HepG2 (cell line): Measurements from ENCODE around the gene KIF22. TPM values are rescaled to one million over a fixed set of nuclear protein-coding genes. Genes with fewer than 3 reads are reported as not detected.

Experiments used
- ATAC-seq: fragments of 200-7000 bp; cut with Tn5 transposase; 3 replicates; pipeline ENCODE4 v1.9.1; 2020; ENCODE audit warnings: mild to moderate bottlenecking, moderate library complexity
- BruUV-seq: library from RNA; stranded (reverse); fragments of 400-500 nt; replicated peaks from 2 replicates; lab custom pipeline; 2021; lab: Mats Ljungman, UMichigan
- CTCF ChIA-PET: fragments of 300-600 bp; formaldehyde crosslinking; extraction: SDS; loops from one replicate; lab custom pipeline; 2021; ENCODE audit warnings: low total read pairs, inconsistent platforms, low intra/inter-chr PET ratio; lab: Yijun Ruan, JAX
- POLR2A ChIA-PET: fragments of 350-600 bp; sonication (Branson Sonifier 250); formaldehyde crosslinking; loops from one replicate; lab custom pipeline; 2020; ENCODE audit warnings: antibody characterized with exemption, inconsistent platforms; lab: Yijun Ruan, JAX
- DNase-seq: peaks from one replicate; pipeline ENCODE4 v3.0.0-alpha.2; 2015; ENCODE audit warnings: low spot score
- FAIRE-seq: peaks from 3 replicates; lab custom pipeline; 2011; peaks lifted over from hg19 to GRCh38; lab: Jason Lieb, UNC
- H2AFZ ChIP-seq: one replicate; pipeline ENCODE4 v1.6.1; 2011; ENCODE audit warnings: low read length, inconsistent platforms
- H3K27ac ChIP-seq: fragments of 300-600 bp; 3 replicates; pipeline ENCODE4 v1.8.0; 2011; ENCODE audit warnings: mixed run types, mild to moderate bottlenecking, mixed read lengths, low read length, inconsistent platforms; ENCODE audit not compliant: insufficient read depth; ENCODE audit errors: extremely low read length
- H3K27me3 ChIP-seq, 2 experiments: fragments of 200-600 bp in 1 of 2; 2 replicates in 1 of 2; 3 replicates in 1 of 2; pipeline versions ENCODE4 v1.6.0 to v1.8.0; 2011; ENCODE audit warnings: low read length in 2 of 2, mild to moderate bottlenecking in 2 of 2, moderate library complexity in 2 of 2, inconsistent platforms in 1 of 2; ENCODE audit not compliant: insufficient read depth in 2 of 2, control insufficient read depth in 1 of 2
- H3K36me3 ChIP-seq, 2 experiments: fragments of 200-600 bp in 1 of 2; replicated peaks in 1 of 2; 2 replicates in 1 of 2; 3 replicates in 1 of 2; pipeline versions ENCODE4 v1.5.1 to v1.8.0; 2011; ENCODE audit warnings: low read length in 2 of 2, inconsistent platforms in 1 of 2; ENCODE audit not compliant: insufficient read depth in 2 of 2, control insufficient read depth in 1 of 2
- H3K4me1 ChIP-seq: 2 replicates; pipeline ENCODE4 v1.5.1; 2012; ENCODE audit warnings: low read length, inconsistent platforms; ENCODE audit not compliant: insufficient read depth
- H3K4me2 ChIP-seq: 2 replicates; pipeline ENCODE4 v1.6.0; 2011; ENCODE audit warnings: low read depth, low read length, inconsistent platforms
- H3K4me3 ChIP-seq, 3 experiments: fragments of 200-600 bp in 1 of 3; sonication (generic), shearing (Covaris generic) in 1 of 3; replicated peaks in 1 of 3; 2 replicates each; pipeline ENCODE4 v1.5.1; 2011 to 2016; ENCODE audit warnings: low read length in 3 of 3, inconsistent platforms in 2 of 3, low read depth in 2 of 3, mild to moderate bottlenecking in 2 of 3, control low read depth in 1 of 3, mixed read lengths in 1 of 3; ENCODE audit not compliant: insufficient read depth in 1 of 3
- H3K79me2 ChIP-seq: one replicate; pipeline ENCODE4 v1.6.1; 2011; ENCODE audit warnings: low read length, inconsistent platforms; ENCODE audit not compliant: insufficient read depth
- H3K9ac ChIP-seq: 2 replicates; pipeline ENCODE4 v1.6.0; 2011; ENCODE audit warnings: mild to moderate bottlenecking, low read depth, low read length, inconsistent platforms; ENCODE audit not compliant: insufficient read depth
- H3K9me3 ChIP-seq: 2 replicates; pipeline ENCODE4 v1.5.1; 2012; ENCODE audit warnings: mild to moderate bottlenecking, low read length
- H4K20me1 ChIP-seq: 2 replicates; pipeline ENCODE4 v1.6.0; 2011; ENCODE audit warnings: inconsistent platforms, mild to moderate bottlenecking, low read length, moderate library complexity; ENCODE audit not compliant: insufficient read depth
- CENPT ChIP-seq: sonication (generic); formaldehyde crosslinking; IDR thresholded peaks from 2 replicates; pipeline ENCODE4 v1.8.0; 2022; ENCODE audit warnings: low read depth, mild to moderate bottlenecking, moderate library complexity, missing genetic modification reagents
- HMG20A ChIP-seq: IDR thresholded peaks from 2 replicates; pipeline ENCODE4 v1.6.1; 2016; ENCODE audit warnings: borderline replicate concordance
- KDM1A ChIP-seq: IDR thresholded peaks from 2 replicates; pipeline ENCODE4 v1.6.1; 2016; ENCODE audit warnings: missing compliant biosample characterization
- POLR2A ChIP-seq, 2 experiments: IDR thresholded peaks; 2 replicates each; pipeline ENCODE4 v1.6.1; 2011; ENCODE audit warnings: low read depth in 2 of 2, low read length in 2 of 2, mild to moderate bottlenecking in 1 of 2, moderate library complexity in 1 of 2; ENCODE audit not compliant: insufficient read depth in 1 of 2
- STAG1 ChIP-seq: sonication (generic); formaldehyde crosslinking; IDR thresholded peaks from 2 replicates; pipeline ENCODE4 v1.4.0; 2020; ENCODE audit warnings: missing genetic modification reagents
- ZNF543 ChIP-seq: sonication (generic); formaldehyde crosslinking; IDR thresholded peaks from 2 replicates; pipeline ENCODE4 v1.4.0; 2020; ENCODE audit warnings: mild to moderate bottlenecking, missing genetic modification reagents
- ZNF598 ChIP-seq: sonication (generic); formaldehyde crosslinking; IDR thresholded peaks from 2 replicates; pipeline ENCODE4 v1.5.1; 2020; ENCODE audit warnings: mild to moderate bottlenecking, missing genetic modification reagents, borderline replicate concordance
- ZSCAN20 ChIP-seq: sonication (generic); formaldehyde crosslinking; IDR thresholded peaks from 2 replicates; pipeline ENCODE4 v1.4.0; 2020; ENCODE audit warnings: missing genetic modification reagents, mild to moderate bottlenecking, borderline replicate concordance
- WGBS: methylation state at CpG from one replicate; pipeline ENCODE4 v1.1.6; 2017; ENCODE audit warnings: low lambda C conversion rate; 5-methylcytosine and 5-hydroxymethylcytosine counted together
- in situ Hi-C: cut with HindIII; loops from 2 replicates; pipeline ENCODE4 v1.10.0; 2017; ENCODE audit warnings: low pct_unique_long_range_greater_than_20kb; ENCODE audit not compliant: extremely low pct_ligation_motif_present
- intact Hi-C: fragments of 100-400 bp; cut with micrococcal nuclease; formaldehyde crosslinking; loops from one replicate; pipeline ENCODE4 v1.10.0; 2022; ENCODE audit not compliant: unreplicated experiment
- polyA plus RNA-seq, 8 experiments: library from polyadenylated mRNA; depleted of rRNA in 3 of 8; stranded (reverse) in 7 of 8; unstranded in 1 of 8; fragments of >200 nt; fragmentation: Illumina TruSeq in 4 of 8; extraction: Trizol in 4 of 8; gene quantifications; 2 replicates each; pipeline versions ENCODE4 v1.2.1 to v1.2.3, GENCODE V29; 2011 to 2016; ENCODE audit warnings: low read depth in 4 of 8, missing spikeins in 1 of 8, mixed read lengths in 1 of 8; ENCODE audit not compliant: insufficient read depth in 1 of 8
- total RNA-seq, 5 experiments: library from RNA; depleted of rRNA; stranded (reverse); fragments of >200 nt; fragmentation: Illumina TruSeq; extraction: Trizol; gene quantifications; 2 replicates each; pipeline ENCODE4 v1.2.3, GENCODE V29; 2016; ENCODE audit warnings: low read depth in 1 of 5
- TF ChIP-seq, protein P1 (sequence below): sonication (generic); formaldehyde crosslinking; IDR thresholded peaks from 2 replicates; pipeline ENCODE4 v1.4.0; 2020; ENCODE audit warnings: missing genetic modification reagents, borderline replicate concordance
- TF ChIP-seq, protein P2 (sequence below): sonication (generic); formaldehyde crosslinking; IDR thresholded peaks from 2 replicates; pipeline ENCODE4 v1.5.0; 2020; ENCODE audit warnings: mild to moderate bottlenecking, missing genetic modification reagents, moderate library complexity

The KIF22 gene
- total and polyA plus RNA-seq, 2 of the 13 experiments (the other 11 are each of a cell fraction or from before 2014, with no cell fraction given): 95.8 to 118 TPM

DNA sequence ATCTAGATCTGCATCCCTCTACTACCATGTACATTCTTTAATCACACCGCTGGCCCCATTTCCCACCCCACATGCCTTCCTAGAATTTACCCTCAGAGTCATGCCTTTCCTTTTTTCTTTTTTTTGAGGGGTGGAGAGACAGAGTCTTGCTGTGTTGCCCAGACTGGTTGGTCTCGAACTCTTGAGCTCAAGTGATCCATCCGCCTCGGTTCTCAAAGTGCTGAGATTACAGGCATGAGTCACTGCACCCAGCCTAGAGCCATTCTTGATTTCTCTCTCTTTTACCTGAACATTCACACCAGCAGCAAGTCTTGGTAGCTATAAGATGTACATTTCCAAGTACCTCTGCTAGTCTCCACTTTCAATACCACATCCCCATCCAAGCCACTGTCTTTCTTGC, 27.5 kb downstream of the KIF22 start:
- Histone ChIP-seq H2AFZ (no peak overlapping the region), H3K4me2 (peak overlapping the region; percentile 99), H4K20me1 (peaks cover 5% of the 10 kb centered on the region; the same call in 1 of the 2 replicates), H3K27ac (no peak overlapping the region), H3K9ac (no peak overlapping the region; the same call in 1 of the 2 replicates), H3K4me1 (peaks cover 88% of the 10 kb centered on the region), H3K36me3 (peaks cover 0 to 9% of the 10 kb centered on the region in 2 experiments; a peak in 2 of 5 replicates), H3K79me2 (peaks cover 29% of the 10 kb centered on the region), H3K27me3 (peaks cover 0 to 3% of the 10 kb centered on the region in 2 experiments; a peak in 2 of 5 replicates), H3K4me3 (no peak overlapping the region), H3K9me3 (no peaks in the 10 kb centered on the region)
- ChIA-PET POLR2A (interaction anchor here (0.7 to 7.0 kb wide), 5 partner anchors 9 to 175 kb away, joined by 3 to 145 read pairs (median 26); partner anchors contain the start of genes ASPHD1, MAZ and SEZ6L2), CTCF (no interaction called here)
- FAIRE-seq (no peak), DNase-seq (no peak), ATAC-seq (no peak)
- no peak for TF ChIP-seq ZSCAN20
- TF ChIP-seq CENPT: no peak
- TF ChIP-seq KDM1A: no peak
- TF ChIP-seq HMG20A (CRISPR knock-in tag): no peak
- TF ChIP-seq ZNF543 (CRISPR knock-in tag): no peak
- 93% methylated on average over 4 of the region's 4 CpGs for WGBS
- intact Hi-C loops (no loop called here), in situ Hi-C loops (loop anchor here (25.0 kb wide), 1 partner anchor 844 kb away; the partner anchor contains the start of genes FBRS and PRR14)
- BruUV-seq: no TSS peak

DNA sequence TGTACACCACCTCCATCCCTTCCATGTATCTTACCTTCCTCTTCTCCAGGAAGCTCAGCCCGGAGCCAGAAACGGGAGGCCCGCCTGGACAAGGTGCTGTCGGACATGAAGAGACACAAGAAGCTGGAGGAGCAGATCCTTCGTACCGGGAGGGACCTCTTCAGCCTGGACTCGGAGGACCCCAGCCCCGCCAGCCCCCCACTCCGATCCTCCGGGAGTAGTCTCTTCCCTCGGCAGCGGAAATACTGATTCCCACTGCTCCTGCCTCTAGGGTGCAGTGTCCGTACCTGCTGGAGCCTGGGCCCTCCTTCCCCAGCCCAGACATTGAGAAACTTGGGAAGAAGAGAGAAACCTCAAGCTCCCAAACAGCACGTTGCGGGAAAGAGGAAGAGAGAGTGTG, 29.0 kb downstream of the KIF22 start:
- peak overlapping the region; percentile 86 for H3K4me2 ChIP-seq
- in situ Hi-C loops: loop anchor here (25.0 kb wide), 1 partner anchor 843 kb away; the partner anchor contains the start of genes FBRS and PRR14
- TF ChIP-seq STAG1 (CRISPR knock-in tag) (peak; percentile 55), POLR2A (IDR thresholded peaks at IDR 0.05; ENCODE audit: insufficient read depth in 1 of 2, low read depth in 2 of 2, low read length in 2 of 2) (0 out of 4 replicates have a peak, but pooled peaks of 1 of the 2 experiments have one; percentile 29), ZNF598 (CRISPR knock-in tag) (0 out of 2 replicates have a peak, but pooled peaks have one; percentile 41)
- TF ChIP-seq, protein P1, sequence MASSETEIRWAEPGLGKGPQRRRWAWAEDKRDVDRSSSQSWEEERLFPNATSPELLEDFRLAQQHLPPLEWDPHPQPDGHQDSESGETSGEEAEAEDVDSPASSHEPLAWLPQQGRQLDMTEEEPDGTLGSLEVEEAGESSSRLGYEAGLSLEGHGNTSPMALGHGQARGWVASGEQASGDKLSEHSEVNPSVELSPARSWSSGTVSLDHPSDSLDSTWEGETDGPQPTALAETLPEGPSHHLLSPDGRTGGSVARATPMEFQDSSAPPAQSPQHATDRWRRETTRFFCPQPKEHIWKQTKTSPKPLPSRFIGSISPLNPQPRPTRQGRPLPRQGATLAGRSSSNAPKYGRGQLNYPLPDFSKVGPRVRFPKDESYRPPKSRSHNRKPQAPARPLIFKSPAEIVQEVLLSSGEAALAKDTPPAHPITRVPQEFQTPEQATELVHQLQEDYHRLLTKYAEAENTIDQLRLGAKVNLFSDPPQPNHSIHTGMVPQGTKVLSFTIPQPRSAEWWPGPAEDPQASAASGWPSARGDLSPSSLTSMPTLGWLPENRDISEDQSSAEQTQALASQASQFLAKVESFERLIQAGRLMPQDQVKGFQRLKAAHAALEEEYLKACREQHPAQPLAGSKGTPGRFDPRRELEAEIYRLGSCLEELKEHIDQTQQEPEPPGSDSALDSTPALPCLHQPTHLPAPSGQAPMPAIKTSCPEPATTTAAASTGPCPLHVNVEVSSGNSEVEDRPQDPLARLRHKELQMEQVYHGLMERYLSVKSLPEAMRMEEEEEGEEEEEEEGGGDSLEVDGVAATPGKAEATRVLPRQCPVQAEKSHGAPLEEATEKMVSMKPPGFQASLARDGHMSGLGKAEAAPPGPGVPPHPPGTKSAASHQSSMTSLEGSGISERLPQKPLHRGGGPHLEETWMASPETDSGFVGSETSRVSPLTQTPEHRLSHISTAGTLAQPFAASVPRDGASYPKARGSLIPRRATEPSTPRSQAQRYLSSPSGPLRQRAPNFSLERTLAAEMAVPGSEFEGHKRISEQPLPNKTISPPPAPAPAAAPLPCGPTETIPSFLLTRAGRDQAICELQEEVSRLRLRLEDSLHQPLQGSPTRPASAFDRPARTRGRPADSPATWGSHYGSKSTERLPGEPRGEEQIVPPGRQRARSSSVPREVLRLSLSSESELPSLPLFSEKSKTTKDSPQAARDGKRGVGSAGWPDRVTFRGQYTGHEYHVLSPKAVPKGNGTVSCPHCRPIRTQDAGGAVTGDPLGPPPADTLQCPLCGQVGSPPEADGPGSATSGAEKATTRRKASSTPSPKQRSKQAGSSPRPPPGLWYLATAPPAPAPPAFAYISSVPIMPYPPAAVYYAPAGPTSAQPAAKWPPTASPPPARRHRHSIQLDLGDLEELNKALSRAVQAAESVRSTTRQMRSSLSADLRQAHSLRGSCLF: no peak
- TF ChIP-seq, protein P2, sequence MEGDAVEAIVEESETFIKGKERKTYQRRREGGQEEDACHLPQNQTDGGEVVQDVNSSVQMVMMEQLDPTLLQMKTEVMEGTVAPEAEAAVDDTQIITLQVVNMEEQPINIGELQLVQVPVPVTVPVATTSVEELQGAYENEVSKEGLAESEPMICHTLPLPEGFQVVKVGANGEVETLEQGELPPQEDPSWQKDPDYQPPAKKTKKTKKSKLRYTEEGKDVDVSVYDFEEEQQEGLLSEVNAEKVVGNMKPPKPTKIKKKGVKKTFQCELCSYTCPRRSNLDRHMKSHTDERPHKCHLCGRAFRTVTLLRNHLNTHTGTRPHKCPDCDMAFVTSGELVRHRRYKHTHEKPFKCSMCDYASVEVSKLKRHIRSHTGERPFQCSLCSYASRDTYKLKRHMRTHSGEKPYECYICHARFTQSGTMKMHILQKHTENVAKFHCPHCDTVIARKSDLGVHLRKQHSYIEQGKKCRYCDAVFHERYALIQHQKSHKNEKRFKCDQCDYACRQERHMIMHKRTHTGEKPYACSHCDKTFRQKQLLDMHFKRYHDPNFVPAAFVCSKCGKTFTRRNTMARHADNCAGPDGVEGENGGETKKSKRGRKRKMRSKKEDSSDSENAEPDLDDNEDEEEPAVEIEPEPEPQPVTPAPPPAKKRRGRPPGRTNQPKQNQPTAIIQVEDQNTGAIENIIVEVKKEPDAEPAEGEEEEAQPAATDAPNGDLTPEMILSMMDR: peak; percentile 63

More for the DNA sequence above, 29.0 kb downstream of the KIF22 start:
- H3K36me3 ChIP-seq: peaks cover 0 to 9% of the 10 kb centered on the region in 2 experiments; a peak in 2 of 5 replicates
- POLR2A ChIA-PET: interaction anchor here (1.3 to 7.0 kb wide), 9 partner anchors 8 to 142 kb away, joined by 3 to 145 read pairs (median 18); partner anchors contain the start of genes CDIPT, KIF22, MAZ and PRRT2
- no peak for DNase-seq
- CTCF ChIA-PET: interaction anchor here (3.3 kb wide), 1 partner anchor 29 kb away, joined by 12 read pairs; no protein-coding TSS in a partner anchor
- no peak for FAIRE-seq
- peaks cover 5% of the 10 kb centered on the region; the same call in 1 of the 2 replicates for H4K20me1 ChIP-seq
- no peak overlapping the region for H2AFZ ChIP-seq
- peak overlapping the region; percentile 24 for H3K27ac ChIP-seq
- H3K27me3 ChIP-seq: no peaks in the 10 kb centered on the region; a peak in 2 of 5 replicates
- peaks cover 88% of the 10 kb centered on the region for H3K4me1 ChIP-seq
- BruUV-seq: no TSS peak
- 84% methylated on average over 15 of the region's 15 CpGs for WGBS
- H3K4me3 ChIP-seq: peak overlapping the region in 1 of 3 experiments; percentile 71; a peak in 2 of 6 replicates
- H3K9ac ChIP-seq: no peak overlapping the region
- H3K79me2 ChIP-seq: peaks cover 29% of the 10 kb centered on the region
- intact Hi-C loops: no loop called here
- no peaks in the 10 kb centered on the region for H3K9me3 ChIP-seq
- ATAC-seq: no peak
